MV-4-11 (cell line): ENCODE measurements around the gene SGK2.

Experiments
- DNase-seq: peaks from one replicate; lab custom pipeline; 2025; lab: John Stamatoyannopoulos, UW

Gene SGK2

GRCh38 chr20:43536041-43536816 is 22.6 kb upstream of the SGK2 start:
- DNase-seq, result no peak

- DNase-seq, result no peak
Measured at GRCh38 chr20:43536817-43537440, 21.9 kb upstream of the SGK2 start.

DNA sequence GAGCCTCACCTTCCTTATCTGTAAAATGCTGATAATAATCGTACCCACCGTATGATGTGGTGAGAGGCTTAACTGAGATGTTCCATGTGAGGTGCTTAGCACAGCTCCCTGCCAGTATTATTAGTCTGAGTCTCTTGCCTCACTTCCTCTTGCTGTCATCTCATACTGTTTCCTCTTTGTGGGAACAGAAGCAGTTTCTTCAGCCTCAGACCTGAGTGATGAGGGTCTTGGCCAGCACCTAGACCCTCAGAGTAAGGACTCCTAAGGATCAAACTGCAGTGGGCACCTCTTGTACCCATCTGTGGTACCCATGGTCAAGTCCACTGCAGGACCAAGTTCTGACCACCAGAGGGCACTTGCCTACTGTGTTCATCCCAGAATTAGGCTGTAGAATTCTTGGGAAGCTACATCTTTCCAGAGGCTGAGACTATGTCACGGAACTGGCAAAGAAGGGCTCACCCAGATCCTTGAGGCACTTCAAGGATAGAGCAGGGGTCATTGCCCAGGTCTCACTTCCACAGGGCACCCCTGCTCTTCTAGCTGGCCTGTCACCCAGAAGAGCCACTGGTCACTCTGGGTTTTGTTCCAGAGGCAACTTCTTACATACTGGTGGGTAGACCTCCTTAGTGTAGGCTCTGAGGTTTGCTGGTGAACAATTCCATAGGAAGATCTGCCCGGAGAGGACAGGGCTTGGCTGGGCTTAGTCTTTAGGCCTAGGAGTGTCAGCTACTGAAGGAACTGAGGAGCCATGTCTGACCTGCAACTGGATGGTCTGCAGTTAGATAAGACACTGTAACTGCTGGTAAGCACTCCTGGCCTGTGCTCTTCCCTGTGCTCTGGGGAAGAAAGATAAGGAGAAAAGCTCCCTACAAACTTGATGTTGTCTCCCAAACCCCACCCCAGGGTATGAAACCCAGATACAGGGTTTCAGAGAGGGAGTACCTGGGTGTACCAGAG is 20.6 kb upstream of the SGK2 start:
- peak; percentile 68 for DNase-seq

GRCh38 chr20:43538878-43539700 is 19.7 kb upstream of the SGK2 start:
- no peak for DNase-seq

DNA sequence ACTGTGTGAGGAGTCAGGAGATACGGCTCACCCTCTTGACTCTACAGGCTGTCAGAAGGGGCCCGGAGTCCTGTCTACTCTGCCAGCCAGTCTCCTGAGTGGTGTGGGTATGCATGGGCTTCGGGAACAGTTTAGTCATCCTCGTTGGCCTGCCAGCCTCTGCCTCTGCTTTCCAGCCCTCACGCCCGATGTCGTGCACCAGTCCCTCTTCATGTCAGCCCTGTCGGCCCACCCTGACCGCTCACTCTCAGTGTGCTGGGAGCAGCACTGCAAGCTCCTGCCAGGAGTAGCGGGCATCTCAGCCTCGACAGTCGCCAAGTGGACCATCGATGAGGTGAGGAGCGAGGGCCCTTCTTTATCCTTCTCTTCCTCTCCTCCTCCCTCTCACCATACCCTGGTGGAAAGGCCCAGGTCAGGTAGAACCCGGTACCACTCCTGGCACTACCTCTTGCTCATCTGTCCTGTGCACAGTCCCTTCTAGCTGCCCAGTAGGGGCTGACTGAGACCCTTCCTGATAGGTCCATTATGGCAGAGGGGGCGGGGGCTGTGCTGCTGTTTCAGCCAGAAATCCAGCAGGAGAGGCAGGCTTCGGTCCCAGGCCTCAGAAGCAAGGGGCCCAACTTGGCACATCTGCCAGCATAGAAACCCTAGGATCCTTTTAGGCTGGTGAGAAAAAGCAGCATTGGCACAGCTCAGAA is 18.7 kb upstream of the SGK2 start:
- DNase-seq, result no peak

DNA sequence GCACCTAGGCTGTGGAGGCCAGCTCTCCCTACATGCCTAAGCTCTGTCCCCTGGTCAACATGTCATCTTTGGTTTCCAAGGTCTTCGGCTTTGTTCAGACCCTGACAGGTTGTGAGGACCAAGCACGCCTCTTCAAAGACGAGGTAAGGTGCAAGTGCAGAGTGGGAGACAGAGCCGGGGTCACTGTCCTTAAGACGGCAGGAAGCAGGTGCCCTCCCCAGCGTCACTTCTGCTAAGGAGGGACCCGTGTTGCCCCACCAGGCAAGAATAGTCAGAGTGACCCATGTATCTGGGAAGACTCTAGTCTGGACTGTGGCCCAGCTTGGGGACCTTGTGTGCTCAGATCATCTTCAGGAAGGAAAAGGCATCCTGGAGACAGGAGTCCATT is 18.2 kb upstream of the SGK2 start:
- no peak for DNase-seq

DNA sequence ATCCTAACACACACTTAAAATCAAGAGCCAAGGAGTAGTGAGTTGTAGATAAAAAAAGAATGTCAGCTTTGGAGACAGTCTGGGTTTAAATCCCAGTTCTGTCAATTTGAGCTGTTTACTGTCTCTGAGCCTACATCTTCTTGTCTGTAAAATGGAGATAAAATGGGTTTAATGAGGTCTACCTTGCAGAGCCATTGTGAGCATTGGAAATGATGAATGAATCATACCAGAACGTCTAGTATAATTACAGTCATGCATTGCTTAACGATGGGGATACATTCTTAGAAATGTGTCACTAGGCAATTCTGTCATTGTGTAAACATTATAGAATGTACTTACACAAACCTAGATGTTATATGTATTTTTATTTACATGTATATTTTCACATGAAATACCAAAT is 17.6 kb upstream of the SGK2 start:
- no peak for DNase-seq

GRCh38 chr20:43542161-43542560 is 16.7 kb upstream of the SGK2 start:
- no peak for DNase-seq

- no peak for DNase-seq
Measured at GRCh38 chr20:43542674-43543073, 16.2 kb upstream of the SGK2 start.

- DNase-seq, result peak; percentile 5
Measured at GRCh38 chr20:43543138-43543537, 15.7 kb upstream of the SGK2 start.

- DNase-seq, result no peak
Measured at GRCh38 chr20:43544501-43544900, 14.3 kb upstream of the SGK2 start.

DNA sequence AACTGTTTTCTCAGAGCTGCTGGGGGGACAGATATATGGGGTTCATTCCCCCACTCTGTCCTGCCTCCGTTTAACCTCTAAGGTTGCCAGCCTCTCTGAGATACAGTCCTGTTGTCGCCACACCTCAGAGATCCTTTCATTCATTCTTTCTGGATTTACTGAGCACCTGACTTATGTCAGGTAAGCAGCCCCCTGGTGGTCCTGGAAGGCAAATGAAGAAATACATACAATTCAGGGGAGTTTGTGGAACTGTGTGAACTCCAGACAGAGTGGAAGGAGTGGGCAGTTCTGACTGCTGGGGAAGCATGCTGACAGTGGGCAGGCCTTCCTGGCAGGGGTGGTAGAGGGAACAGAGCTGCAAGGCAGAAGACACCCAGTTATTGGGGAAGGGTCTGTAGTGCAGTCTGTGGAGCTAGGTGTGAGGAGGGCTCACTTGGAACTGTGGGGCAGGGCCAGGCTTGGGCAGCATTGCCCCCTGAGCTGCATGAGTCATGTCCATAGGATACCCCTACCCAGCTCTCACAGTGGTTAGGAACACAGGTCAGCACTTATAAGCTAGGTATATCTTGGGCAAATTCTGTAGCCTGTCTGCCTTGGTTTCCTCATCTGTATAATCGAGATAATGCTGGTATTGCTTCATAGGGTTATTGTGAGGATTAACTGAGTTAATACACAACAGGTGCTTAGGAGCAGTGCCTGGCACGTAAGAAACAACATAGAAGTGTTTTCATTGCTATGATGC is 12.8 kb upstream of the SGK2 start:
- no peak for DNase-seq

DNA sequence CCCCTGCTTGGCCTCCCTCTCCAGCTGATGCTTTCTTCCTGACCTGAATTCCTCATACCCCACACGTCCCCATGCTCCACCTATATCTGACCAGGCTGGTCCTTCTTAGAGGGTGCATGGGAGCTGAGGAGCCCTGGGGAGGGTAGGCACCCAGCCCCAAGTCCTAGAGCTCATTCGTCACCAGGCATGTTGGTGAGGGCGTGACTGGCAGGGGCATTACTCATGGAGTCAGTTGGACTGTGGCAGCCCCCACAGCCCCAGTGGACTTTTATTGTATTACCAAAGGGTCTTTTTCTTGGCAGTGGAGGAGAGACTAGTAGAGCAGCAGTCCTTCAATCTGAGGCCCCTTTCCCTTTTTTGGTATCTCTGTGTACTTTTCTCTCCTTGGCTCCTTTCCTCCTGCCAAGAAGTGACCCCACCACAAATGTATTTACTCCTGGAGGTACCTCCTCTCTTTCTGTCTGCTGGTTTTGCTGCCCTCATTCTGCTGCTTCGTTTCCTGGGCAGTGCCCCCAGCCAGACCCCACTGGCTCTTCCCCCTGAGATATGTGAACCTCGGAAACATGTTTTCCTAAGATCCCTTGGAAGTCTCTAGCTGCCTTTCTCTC is 10.4 kb upstream of the SGK2 start:
- DNase-seq, result no peak

- peak; percentile 44 for DNase-seq
Measured at GRCh38 chr20:43549416-43550065, 9.3 kb upstream of the SGK2 start.

DNA sequence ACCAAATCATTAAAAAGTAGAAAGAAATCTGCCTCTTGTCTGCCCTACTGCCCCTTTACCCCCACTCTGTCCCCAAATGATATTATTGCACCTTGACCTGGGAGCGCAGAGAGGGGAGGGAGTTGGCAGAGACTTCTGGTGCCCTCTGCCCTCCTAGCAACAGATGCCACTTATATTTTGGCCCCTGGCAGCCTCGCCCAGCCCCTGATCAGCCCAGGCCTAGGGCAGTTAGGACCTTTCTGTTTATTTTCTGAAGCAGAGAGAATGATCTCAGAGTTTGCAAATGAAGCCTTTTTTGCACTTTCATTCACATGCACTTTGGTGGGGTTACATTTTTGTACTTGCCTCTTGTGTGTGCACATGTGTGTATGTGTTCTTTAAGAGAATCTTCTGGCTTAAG is 8.4 kb upstream of the SGK2 start:
- no peak for DNase-seq

DNA sequence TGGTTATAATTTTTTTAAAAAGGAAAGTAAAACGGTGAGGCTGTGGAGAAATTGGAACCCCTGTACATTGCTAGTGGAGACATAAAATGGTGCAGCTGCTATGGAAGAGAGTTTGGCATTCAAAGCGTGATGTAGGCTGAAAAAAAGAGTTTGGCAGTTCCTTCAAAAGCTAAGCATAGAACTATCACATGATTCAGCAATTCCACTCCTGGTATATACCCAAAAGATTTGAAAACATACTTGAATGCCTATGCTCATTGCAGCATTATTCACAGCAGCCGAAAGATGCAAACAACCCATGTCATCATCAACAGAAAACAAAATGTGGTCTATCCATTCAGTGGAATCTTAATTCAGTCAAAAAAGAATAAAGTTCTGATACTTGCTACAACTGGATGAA is 4.5 kb upstream of the SGK2 start:
- DNase-seq, result no peak

- no peak for DNase-seq
Measured at GRCh38 chr20:43559147-43559987, 540 bp downstream of the SGK2 start.

DNA sequence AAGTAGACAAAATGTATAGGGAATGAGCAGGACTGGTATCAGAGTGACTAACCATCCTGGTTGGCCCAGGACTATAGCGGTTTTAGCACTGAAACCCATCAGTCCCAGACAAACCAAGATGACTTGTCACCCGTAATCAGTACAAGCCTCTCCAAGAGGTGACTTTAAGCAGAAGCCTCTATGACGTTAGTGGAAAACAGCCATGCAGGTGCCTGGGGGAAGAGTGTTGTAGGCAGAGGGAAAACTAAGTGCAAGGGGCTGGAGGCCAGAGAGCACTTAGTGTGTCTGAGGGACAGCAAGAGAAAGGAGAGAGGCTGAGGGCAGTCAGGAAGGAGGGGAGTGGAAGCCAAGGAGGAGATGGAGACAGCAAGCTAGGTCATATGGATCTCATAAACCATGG is 2.1 kb downstream of the SGK2 start:
- DNase-seq, result no peak

GRCh38 chr20:43563429-43563828 is 4.6 kb downstream of the SGK2 start:
- DNase-seq, result no peak
